Urothelium cell line (cell line): ENCODE measurements around the gene BHLHA15.
"Not testable (repeated sequence)": the region's sequence is repeated elsewhere in the genome, so short reads cannot be mapped to it uniquely, and the experiment has no call there.

Source experiments
- DNase-seq: peaks from one replicate; pipeline ENCODE4 v3.0.0; 2011; ENCODE audit warnings: low spot score, mixed read lengths
- FAIRE-seq: peaks from 2 replicates; lab custom pipeline; 2011; peaks lifted over from hg19 to GRCh38; lab: Jason Lieb, UNC

The BHLHA15 gene

GRCh38 chr7:98206451-98207330 is 4.5 kb upstream of the BHLHA15 start:
- FAIRE-seq (peak; percentile 17), DNase-seq (no peak)

DNA sequence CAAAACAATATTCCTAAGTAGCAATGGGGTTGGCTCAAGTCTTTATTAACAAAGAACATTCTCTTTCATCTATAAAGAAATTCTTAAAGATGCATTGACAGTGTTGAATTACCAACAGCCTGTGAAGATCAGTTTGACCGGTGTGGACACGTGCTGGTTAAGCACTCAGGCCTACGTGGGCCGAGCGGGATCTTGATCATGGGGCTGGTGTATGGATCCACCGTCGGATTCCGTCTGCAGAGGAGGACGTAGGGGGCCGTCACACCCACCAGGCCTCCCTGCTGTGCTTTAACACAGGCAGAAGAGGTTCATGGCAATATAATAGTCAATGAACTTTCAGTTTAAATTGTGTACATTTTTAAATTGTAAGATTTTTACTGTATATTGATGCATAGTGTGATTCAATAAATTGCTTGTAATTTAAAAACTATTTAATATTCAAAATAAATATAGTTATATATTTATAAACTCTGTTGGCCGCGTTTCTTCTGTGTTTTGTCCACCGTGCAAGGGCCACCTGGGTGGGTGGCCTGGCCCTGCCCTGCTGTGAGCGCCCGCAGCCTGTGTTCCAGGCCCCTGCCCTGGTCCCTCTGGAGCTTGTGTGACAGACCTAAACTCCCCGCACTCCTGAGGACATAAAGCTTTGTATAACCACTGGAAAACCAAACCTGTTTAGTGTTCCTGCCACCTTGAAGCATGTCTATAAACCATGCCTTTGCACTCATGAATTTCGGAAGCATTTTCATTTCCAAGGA is 1.9 kb upstream of the BHLHA15 start:
- no peak for DNase-seq
- no peak for FAIRE-seq

GRCh38 chr7:98210513-98211220 is 572 bp upstream of the BHLHA15 start:
- no peak for DNase-seq
- FAIRE-seq, result no peak

DNA sequence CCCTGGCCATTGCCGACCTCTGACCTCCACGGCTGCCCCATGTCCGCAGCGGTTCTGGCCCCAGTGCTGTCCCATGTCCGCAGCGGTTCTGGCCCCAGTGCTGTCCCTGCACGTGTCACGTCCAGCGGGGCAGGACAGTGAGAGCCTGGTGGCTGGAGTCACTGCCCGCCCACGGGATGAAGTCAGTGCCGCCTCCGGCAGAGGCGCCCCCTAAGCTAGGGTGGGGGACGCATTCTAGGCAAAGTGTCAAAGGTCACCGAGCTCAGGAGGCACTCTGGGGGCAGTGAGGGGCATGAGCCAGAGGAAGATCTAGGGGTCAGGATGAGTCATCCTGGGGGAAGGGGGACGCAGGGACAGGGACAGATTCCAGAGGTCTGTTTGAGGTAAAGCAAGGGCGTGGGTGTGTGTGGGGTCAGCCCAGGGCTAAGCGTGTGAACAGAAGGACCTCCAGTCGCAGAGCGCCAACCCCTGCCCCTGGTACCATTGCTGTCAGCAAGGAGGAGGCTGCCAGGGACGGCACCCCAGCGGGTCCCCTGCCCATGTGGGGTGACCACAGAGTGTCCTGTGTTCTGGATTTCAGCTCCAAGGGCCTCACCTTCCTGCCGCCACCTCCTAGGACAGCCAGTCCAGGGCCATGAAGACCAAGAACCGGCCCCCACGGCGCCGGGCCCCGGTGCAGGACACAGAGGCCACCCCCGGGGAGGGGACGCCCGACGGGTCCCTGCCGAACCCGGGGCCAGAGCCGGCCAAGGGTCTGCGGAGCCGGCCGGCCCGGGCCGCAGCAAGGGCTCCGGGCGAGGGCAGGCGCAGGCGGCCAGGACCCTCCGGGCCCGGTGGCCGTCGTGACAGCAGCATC is 665 bp downstream of the BHLHA15 start:
- FAIRE-seq (no peak), DNase-seq (no peak)

DNA sequence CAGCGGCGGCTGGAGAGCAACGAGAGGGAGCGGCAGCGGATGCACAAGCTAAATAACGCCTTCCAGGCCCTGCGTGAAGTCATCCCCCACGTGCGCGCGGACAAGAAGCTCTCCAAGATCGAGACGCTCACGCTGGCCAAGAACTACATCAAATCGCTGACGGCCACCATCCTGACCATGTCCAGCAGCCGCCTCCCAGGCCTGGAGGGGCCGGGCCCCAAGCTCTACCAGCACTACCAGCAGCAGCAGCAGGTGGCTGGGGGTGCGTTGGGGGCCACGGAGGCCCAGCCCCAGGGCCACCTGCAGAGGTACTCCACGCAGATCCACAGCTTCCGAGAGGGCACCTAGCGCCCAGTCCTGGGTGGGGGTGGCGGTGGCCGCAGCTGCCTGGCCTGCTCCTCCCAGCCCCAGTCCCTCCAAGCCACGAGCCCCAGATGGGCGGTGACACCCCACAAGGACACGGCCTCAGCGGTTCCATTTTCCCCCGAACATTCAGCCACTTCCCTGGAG is 1.3 kb downstream of the BHLHA15 start:
- no peak for DNase-seq
- no peak for FAIRE-seq

DNA sequence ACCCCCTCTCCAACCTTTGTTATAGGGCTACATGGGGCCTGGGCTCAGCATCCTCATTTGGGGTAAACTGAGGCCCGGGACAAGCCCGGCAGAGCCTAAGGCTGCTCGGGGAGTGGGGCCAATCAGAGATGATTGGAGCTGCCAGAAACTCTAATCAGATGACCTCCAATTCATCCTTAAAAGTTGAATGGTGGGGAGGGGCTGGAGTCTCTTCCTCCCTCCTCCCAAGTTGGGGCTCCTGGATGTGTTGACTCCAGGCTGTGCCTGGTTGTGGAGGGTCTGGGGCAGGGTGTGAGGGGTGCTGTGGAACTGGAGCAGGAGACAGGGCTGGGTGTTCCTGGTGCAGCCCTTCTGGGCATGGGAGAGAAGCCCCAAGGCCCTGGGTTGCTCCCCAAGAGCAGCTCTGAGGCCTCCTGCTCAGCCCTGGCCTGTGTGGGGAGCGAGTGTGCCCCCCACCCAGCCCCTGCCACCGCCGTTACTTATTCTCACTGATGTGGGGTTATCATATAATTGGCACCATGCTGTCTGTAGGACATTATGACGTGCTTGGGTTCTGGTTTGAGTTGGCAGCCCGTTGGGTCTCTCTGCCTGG is 2.2 kb downstream of the BHLHA15 start:
- no peak for DNase-seq
- no peak for FAIRE-seq

DNA sequence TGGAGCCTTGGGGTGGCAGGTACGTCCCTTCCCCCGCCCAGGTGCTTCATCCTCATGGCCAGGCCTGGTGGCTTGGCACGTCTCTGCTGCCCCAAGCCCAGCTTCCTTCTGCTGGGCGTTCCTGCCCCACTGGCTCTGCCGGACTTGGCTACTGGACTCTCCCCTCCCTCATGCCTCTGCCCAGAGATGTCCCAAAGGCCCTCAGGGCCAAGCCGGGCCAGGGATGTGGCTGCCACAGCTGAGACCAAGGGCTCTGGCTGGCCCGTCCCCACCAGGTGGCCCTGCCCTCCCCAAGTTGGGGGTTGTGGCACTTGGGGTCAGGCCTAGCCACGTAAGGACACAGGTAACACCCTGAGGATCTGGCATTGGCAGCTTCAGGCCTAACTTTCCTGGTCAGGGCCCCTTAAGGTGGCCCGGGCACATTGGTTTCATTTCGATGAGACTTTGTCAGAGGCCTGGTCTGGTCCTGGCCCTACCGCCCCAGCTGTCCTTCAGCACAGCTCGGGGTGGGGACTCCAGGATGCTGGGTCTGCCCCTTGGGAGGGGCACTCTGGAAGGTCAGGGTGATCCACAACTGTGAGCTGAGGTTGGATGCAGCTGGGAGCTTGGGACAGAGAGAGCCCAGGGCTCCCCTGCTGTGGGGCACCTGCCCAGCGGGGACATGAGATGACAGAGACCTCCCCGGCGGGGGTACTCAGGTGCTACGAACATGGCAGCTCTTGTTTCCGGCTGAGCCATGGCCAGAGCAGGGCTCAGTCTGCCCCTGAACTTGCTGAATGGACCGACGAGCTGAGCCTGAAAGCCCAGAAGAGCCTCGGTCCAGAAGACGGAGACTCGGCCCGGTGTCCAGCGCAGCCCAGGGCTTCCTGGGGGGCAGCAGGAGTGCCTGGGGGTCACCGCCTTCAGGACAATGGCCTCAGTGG is 2.9 kb downstream of the BHLHA15 start:
- no peak for FAIRE-seq
- no peak for DNase-seq

DNA sequence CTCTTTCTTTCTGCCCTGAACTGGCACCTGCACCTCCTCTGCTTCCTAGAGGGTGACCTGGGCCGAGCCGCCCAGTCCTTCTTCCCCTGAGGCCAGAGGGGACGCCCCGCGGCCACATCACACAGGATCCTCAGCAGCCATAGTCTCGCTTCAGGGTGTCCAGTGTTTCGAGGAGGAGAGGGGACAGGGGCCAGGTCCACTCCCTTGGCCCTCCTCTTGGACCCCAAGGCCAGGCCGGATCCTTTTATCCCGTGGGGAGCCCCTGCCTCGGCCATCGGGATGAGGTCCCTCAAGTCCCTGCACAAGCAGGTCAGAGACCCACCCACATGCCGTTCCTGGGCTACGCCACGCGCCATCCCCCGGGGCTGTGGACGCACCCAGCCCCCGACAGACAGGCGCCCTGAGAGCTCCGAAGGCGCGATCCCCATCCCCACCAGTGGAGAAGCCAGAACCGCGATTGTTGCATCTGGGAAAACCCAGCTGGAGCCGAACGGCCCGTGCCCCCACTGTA is 3.6 kb downstream of the BHLHA15 start:
- DNase-seq (no peak), FAIRE-seq (no peak)

GRCh38 chr7:98215561-98216495 is 4.6 kb downstream of the BHLHA15 start:
- FAIRE-seq (no peak), DNase-seq (no peak)

- FAIRE-seq, result no peak
Observed at GRCh38 chr7:98216941-98217622, 5.8 kb downstream of the BHLHA15 start.

DNA sequence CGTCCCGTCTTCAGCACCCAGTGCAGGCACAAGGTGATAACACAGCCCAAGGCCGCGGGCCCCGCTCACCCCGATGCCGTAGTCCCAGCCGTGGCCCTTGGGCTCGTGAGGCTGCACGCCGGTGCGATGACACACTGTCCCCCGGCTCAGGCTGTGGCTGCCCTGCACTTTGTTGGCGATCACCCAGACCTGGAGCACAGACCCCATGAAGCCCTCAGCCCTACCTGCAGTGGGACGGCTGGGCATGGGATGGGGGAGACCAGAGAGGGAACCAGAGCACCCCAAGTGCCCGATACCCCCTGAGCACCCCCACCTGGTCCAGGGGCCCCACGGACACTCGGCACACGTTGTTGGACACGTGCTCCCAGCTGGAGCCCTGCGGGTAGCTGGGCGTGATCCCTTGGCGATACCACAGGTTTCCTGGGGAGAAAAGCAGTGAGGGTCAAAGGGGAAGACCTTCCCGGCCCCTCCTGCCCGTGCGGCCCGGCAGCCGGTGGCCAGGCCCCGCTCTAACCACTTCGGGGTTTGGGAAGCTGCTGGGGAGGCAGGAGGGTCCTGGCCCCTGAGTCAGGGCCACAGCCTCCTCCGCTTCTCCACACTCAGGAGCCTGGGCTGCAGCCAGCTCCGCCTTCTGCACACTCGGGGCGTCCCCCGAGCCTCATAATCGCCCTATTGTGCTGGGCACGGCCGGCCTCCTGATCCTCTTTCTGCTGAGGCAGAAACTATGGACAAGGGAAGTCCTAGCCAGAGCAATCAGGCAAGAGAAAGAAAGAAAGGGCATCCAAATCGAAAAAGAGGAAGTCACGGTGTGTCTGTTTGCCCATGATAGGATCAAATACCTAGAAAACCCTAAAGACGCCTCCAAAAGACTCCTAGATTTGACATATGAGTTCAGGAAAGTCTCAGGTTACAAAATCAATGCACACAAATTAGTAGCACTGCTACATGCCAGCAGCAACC is 6.7 kb downstream of the BHLHA15 start:
- no peak for DNase-seq
- FAIRE-seq, result no peak

More at GRCh38 chr7:98216941-98217622, 5.8 kb downstream of the BHLHA15 start:
- DNase-seq, result no peak

- not testable (repeated sequence) for DNase-seq, FAIRE-seq
Observed at GRCh38 chr7:98219382-98219781, 8.1 kb downstream of the BHLHA15 start.

DNA sequence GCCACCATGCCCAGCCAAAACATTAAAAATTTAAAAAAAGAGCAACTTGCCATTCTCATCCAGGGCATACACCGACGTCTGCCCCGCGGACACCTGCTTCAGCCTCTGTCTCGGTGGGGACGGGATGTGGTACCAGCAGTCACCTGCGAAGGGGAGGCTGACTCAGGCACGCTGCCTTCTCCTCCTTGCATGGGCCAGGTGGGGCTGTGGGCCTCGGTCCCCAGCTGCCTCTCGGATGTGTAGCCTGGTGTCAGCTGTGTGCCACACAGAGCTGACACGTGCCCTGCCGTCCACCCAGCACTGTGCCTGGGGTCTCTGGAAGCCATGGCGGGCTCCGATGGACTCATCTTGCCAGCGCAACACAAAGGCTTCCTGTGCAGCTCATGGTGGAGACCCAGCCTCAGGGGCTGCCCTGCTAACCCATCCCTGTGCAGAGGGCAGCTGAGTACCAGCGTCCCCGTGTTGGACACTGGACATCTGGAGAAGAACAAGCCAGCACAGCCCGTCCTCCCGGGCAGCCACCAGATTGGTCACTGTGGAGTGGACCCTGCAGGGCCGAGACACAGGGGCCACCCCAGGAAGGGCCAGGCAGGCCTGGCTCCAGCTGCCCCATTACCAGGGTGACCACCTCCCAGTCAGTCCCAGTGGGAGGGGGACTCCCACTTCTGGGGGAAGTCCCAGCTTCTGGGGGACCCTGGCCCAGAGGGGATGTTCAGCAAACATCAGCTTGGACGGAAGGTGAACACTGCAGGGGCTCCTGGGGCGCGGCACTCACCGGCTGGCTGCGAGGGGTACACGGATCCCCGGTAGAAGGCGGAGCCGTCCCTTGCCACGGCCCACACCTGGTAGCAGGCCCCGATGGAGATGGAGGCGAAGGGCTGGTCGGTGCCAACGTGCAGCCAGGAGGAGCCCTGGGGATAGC is 10.6 kb downstream of the BHLHA15 start:
- FAIRE-seq, result no peak
- no peak for DNase-seq

DNA sequence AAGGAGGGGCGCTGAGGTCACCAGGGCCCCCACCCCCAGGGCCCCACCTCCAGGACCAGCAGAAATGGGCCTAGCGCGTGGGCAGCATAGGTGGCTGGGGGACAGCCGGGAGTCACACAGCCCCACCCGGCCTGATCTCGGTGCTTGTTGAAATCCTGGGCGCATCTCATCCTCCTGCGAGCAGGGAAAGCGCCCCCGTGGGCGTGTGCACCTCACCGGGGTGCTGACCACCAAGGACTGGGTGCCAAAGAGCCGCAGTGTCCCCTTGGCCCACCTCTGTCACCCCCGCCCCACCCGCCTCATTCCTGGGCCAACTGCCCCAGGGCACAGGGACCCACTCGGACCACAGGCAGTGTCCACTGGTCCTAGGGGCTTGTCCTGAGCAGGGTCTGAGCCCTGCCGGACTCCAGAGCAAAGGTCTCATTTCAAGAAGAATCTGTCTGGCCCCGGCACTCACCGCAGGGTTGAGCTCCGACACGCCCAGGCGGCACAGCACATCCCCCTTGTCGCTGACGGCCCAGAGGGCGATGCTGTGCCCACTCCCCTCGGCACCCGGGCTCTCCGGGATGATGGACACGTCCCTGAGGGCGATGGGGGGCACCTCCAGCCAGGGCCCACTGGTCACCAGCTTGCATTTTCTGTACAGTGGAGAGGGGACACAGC is 11.4 kb downstream of the BHLHA15 start:
- DNase-seq (no peak), FAIRE-seq (no peak)
